ENCODE data around the gene RAP1B.

The RAP1B gene
- 137 to 159 (median 144) reads per million in 3 experiments for total RNA-seq

GRCh38 chr12:68610370-68611093 lies at the start of gene RAP1B:
Gene RAP1B (plus strand): TSS chr12:68610899. CDS start chr12:68648725, 37,826 bp downstream.
- DNase-seq = peak; percentile 90

DNA sequence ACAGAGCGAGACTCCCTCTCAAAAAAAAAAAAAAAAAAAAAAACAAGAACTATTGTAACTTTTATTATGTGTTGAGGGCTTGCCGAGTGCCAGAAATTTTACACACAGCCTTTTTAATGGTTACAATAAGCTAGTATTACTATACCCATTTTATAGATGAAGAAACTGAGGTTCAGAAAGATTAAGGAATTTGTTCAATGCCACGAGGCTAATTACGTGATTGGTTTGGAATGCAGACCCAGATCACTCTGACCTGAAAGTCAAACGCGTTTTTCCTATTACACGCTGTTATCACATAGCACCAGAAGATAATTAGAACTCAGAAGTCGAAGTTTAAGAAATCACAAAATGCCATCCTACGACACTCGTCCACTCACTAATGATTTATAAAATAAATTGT lies 48.9 kb upstream of the RAP1B start:
- DNase-seq = no peak

DNA sequence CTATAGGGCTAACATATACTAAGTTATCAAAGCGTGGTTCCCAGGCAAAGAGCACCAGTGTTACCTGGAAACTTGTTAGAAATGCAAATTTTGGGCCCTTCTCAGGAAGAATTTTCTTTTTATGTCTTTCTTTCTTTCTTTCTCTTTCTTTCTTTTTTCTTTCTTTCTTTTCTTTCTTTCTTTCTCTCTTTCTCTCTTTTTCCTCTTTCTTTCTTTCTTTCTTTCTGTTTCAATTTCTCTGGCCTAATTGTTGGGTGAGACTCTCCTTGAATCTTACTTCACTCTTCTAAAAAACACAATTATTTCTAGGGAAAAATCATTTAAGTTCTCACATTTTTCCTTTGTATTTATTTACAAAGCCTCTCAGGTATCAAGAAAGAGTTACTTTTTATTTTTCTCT lies 46.5 kb upstream of the RAP1B start:
- DNase-seq = no peak

- peak; percentile 6 for DNase-seq
Observed at GRCh38 chr12:68565391-68565903, 45.3 kb upstream of the RAP1B start.

GRCh38 chr12:68568922-68569569 lies 41.7 kb upstream of the RAP1B start:
- no peak for DNase-seq

- no peak for DNase-seq
Observed at GRCh38 chr12:68572661-68573060, 38.0 kb upstream of the RAP1B start.

DNA sequence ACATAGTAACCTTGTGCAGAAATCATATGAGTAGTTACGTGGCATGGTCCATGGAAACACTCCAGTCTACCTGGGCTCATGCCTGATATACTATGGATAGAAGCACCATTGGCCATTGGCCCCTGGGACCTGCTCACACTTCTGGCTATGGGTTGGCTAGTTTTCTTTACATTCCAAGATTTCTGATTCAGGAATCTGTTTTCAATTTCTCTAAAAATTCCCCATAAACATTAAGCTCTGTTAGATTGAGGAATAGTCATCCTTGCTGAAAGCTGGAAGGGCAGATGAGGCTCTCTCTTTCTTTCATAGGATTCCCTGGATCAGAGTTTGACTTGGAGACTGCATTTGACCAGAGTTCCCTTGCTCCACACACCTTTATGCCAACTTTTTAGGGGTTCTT lies 37.3 kb upstream of the RAP1B start:
- no peak for DNase-seq

DNA sequence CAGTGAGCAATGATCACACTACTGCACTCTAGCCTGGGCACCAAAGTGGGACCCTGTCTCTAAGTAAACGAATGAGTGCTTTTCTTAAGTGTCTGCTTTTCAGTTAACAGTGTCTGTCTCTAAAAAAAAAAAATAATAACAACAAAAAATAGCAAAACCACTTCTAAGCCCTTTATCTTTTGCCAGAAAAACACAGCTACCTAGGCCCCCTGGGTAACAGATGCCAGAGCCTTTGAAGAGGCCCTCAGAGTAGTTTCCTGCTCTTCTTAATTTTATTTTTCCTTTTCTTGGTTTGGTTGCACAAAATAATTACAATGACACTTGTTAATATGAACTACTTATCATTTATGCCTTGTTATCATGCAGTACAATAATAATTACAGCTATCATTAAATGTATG lies 32.8 kb upstream of the RAP1B start:
- no peak for DNase-seq

- DNase-seq = no peak
Observed at GRCh38 chr12:68578765-68579164, 31.9 kb upstream of the RAP1B start.

GRCh38 chr12:68579254-68579653 lies 31.4 kb upstream of the RAP1B start:
- no peak for DNase-seq

DNA sequence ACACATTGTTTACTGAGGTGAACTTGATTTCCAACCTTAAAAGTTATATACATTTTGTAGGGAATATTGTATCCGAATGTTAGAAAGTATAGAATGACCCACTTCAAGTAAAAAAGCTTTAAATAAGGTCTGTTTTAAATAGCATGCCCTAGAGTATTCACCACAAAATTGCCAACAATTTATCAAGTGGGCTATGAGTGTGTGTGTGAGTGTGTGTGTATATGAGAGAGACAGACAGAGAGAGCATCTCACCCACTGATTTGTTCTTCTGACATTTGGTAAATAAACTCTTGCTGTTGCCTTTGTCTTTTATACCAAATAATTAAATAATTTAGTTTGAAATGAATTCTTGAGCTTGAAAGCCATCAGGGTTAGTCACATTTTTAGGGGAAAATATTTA lies 29.8 kb upstream of the RAP1B start:
- no peak for DNase-seq

GRCh38 chr12:68581926-68582325 lies 28.8 kb upstream of the RAP1B start:
- DNase-seq = no peak

- DNase-seq = no peak
Observed at GRCh38 chr12:68585966-68586365, 24.7 kb upstream of the RAP1B start.

- peak; percentile 36 for DNase-seq
Observed at GRCh38 chr12:68587448-68587873, 23.2 kb upstream of the RAP1B start.

- DNase-seq = no peak
Observed at GRCh38 chr12:68589194-68589593, 21.5 kb upstream of the RAP1B start.

- peak; percentile 80 for DNase-seq
Observed at GRCh38 chr12:68591734-68592418, 18.8 kb upstream of the RAP1B start.

- DNase-seq = no peak
Observed at GRCh38 chr12:68595241-68595640, 15.5 kb upstream of the RAP1B start.

DNA sequence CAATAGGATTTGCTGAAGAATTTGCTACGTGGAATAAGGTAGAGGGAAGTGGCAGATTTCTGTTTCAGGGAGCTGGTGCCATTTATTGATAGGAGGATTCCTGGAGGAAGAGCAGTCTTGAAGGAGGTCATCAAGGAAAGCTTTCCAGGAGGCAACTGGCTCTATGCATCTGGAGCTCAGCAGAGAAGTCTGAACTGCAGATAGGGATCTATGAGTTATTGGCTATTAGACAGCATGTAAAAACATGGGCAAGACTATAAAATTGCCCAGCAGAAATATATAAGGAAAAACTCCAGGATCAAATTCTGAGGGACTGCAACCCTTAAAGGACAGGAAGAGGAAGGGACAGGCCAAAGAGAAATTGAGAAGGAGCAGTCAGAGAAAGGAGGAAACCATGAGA lies 8.9 kb upstream of the RAP1B start:
- no peak for DNase-seq

DNA sequence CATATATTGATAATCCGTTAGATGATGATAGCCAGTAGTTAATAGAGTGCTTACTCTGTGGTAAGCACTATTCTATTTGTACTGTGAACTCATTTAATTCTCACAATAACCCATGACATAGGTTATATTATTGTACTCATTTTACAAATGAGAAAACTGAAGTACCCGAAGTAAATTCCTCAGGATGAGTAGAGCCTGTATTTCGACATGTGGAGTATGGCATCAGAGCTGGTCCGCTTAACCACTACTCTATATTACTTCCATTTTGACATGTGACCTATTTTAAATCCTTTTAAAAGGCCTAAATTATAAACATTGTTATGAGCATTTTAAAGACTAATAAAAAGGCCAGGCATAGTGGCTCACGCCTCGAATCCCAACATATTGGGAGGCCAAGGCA lies 8.0 kb upstream of the RAP1B start:
- no peak for DNase-seq

DNA sequence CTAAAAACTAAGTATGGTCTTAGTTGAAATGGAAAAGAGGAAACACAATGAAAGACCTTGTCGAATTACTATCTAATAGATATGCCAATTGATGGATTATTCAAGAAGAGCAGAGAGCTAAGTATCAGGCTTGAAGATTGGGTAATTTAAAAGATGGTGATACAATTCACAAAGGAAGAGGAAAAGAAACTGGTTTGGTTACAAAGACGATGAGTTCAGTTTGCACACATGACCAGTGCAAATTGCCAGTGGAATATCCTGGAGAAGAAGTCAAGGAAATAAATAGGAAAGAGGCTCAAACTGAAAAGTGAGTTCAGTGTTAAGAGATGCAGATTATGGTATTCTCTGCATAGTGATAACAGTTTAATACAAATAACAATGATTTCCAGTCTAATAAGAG lies 2.5 kb upstream of the RAP1B start:
- DNase-seq = no peak

- no peak for DNase-seq
Observed at GRCh38 chr12:68609998-68610369, 715 bp upstream of the RAP1B start.

GRCh38 chr12:68611094-68611805 lies 551 bp downstream of the RAP1B start:
- DNase-seq = peak; percentile 45

DNA sequence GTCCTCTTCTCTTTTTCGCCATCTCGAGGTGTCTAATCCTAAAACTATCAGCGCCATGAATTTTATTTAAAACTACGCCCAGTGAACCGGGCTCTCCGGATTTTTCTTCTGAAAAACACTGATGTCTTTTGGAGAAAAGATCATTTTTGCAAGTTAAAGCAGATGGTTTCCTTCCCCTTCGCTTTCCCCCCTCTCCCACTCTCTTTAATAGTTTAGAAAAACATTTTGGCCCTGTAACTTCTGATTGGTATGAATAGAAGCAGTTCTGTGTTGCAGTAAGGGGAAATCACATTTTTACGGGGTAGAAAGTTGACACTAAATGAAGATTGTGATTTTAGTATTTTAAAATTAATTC lies 1.1 kb downstream of the RAP1B start:
- DNase-seq = no peak

Measured in central memory CD4-positive, alpha-beta T cell (primary cell).